SH-SY5Y (cell line): ENCODE measurements around the gene RAF1.

ENCODE experiments used
- GATA2 ChIP-seq: IDR thresholded peaks from 2 replicates; pipeline ENCODE4 v1.6.1; 2011; ENCODE audit warnings: mild to moderate bottlenecking, low read depth, low read length
- GATA3 ChIP-seq: IDR thresholded peaks from 2 replicates; pipeline ENCODE4 v1.6.1; 2011; ENCODE audit warnings: low read depth, mild to moderate bottlenecking, low read length, moderate library complexity

Gene RAF1

DNA sequence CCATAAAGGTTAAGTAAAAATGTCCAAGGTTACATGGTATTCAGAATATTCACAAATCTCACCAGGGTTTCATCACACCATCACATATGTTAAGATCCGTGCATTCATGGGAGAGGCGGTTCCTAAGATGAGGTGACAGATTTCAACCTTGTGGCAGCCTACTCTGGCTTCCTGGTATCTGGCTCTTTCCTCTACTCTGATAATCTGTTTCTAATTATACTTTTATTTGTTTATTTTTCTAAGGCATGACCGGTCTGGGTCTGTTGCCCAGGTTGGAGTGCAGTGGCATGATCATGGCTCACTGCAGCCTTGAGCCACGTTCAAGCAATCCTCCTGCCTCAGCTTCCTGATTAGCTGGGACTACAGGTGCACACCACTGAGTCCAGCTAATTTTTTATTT, 34.4 kb downstream of the RAF1 start:
- TF ChIP-seq GATA2 (no peak), GATA3 (no peak)

DNA sequence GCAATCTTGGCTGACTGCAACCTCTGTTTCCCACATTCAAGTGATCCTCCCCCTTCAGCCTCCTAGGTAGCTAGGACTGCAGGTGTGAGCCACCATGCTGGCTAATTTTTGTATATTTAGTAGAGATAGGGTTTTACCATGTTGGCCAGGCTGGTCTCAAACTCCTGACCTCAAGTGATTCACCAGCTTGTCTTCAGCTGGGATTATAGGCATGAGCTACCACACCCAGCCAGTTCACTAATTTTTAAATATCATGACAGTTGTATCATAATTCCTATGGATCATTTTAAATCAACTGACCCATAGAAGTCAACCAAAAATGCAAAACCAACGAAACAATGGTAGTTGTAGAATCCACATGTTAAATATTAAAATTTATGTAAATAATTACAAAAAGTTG, 35.1 kb downstream of the RAF1 start:
- TF ChIP-seq GATA2, result no peak
- TF ChIP-seq GATA3, result no peak

DNA sequence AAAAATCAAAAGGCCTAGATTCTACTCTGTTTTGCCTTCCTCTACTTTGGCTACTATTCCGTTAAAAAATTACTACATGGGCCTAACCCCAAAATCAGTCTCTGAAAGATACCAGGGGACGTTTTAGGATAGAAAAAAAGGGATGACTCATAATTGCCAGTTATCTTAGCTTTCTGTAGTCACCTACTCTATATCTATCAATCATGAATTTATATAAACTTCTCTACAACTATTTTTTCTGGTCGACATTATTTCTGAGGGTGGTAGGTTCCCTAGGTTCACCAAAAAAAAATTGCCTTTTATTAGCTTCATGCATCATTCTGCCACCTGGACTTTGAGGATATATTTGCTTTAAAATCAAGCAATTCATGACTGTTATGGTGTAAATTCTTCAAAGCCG, 36.5 kb downstream of the RAF1 start:
- no peak for TF ChIP-seq GATA2

DNA sequence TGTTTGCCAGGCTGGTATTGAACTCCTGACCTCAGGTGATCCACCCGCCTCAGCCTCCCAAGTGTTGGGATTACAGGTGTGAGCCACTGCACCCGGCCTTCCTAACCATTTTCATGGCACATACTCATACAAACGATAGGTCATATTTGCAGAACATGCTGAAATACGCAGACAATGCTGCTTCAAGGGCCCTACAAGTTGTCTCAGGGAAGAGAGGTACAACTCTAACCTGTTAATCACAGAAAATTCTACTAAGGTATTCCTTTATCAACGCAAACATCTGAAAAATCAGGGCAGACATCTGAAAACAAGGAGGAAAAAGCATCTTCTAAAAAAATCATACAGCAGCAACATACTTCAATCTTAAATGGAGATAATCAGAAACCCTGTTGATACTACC, 39.9 kb downstream of the RAF1 start:
- TF ChIP-seq GATA2 (no peak), GATA3 (no peak)

DNA sequence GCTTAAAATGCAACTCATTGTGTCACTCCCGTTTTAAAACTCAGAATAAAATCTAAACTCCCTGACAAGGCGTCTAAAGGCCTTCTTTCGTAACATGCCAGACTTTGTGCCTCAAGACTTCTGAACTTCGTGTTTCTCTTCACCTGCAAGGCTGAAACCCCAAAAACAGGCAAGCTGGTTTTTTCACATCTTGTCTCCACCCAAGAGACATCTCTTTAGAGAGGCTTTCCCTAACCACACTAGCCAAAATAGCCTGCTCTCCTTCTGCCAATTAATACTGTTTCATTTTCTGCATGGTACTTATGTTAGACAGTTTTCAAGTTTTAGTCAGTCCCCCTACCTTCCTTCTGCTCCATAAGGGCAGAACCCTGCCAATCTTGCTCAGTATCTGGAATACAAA, 41.6 kb downstream of the RAF1 start:
- no peak for TF ChIP-seq GATA2
- TF ChIP-seq GATA3, result no peak

DNA sequence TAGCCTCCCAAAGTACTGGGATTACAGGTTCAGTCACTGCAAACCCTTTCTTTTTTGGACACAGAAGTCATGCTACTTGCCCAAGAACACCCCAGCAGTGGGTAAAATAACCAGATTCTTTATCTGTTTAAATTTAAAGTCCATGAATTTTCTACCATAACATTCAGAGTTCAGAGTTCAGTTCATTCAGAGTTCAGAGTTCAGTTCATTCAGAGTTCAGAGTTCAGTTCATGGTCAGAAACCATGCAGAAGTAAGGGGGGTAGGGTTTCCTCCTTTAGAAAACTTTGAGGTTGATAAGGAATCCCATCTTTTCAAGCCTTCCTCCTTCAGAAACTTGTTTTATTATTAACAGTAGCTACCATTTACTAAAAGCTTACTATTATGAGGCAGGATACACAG, 43.2 kb downstream of the RAF1 start:
- no peak for TF ChIP-seq GATA3
- TF ChIP-seq GATA2, result no peak

DNA sequence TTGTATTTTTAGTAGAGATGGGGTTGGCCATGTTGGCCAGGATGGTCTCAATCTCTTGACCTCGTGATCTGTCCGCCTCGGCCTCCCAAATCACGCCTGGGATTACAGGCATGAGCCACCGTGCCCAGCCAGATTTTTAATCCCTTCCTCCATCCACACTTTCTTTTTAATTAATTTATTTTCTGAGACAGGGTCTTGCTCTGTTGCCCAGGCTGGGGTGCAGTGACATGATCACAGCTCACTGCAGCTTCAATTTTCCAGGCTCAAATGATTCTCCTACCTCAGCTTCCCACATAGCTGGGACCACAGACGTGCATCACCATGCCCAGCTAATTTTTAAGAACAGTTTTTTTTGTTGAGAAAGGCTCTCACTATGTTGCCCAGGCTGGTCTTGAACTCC, 43.6 kb downstream of the RAF1 start:
- TF ChIP-seq GATA3 (no peak), GATA2 (no peak)

DNA sequence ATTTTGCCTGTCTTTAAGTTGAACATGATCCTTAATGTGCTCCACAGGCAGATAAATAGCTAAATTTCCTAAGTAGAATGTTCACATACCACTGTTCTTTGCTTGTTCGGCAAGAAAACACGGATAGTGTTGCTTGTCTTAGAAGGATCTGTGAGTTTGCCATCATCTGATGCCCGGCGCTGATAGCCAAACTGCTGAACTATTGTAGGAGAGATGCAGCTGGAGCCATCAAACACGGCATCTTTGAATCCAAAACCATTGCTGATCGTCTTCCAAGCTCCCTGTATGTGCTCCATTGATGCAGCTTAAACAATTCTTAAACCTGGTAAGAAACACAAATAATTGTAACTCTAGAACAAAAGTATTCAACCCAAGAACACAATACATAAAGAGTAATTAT, 45.5 kb downstream of the RAF1 start:
- TF ChIP-seq GATA3, result no peak

DNA sequence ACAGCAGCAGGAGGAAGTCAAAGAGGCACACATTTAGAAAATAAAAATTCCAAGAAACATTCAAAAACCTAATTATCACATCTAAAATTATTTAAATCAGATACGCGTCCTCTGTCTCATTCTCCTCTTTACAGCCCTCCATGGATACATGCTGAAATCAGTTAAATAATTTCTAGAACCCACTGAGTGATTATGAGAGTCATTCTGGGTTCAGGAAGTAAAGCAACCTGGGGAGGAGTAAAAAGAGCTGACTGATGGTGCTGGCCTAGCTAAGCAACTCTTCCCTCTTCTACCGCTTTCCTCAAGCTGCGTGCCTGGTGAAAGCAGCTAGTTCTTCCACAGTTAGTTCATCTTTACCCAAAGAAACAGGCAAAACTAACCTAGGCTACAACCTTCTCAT, 48.7 kb downstream of the RAF1 start:
- no peak for TF ChIP-seq GATA3

DNA sequence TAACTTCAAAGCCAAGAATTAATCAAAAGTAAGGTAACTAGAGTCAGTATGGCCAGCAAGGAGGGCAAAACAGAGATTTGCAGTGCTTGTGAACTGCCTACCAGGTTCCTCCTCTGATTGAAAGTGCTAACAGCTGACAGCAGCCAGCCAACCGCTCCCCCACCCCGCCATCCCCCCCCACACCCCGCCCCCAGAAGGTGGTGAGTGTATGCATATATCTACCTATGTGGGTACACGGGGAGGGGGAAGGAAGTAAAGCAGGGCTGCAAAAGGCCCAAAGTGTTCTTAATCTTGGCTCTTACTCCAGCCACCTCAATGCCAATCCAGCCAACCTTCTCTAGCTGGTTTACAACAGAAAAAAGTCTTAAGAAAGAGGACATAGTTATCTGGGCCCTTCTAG, 50.7 kb downstream of the RAF1 start:
- no peak for TF ChIP-seq GATA3
- no peak for TF ChIP-seq GATA2

DNA sequence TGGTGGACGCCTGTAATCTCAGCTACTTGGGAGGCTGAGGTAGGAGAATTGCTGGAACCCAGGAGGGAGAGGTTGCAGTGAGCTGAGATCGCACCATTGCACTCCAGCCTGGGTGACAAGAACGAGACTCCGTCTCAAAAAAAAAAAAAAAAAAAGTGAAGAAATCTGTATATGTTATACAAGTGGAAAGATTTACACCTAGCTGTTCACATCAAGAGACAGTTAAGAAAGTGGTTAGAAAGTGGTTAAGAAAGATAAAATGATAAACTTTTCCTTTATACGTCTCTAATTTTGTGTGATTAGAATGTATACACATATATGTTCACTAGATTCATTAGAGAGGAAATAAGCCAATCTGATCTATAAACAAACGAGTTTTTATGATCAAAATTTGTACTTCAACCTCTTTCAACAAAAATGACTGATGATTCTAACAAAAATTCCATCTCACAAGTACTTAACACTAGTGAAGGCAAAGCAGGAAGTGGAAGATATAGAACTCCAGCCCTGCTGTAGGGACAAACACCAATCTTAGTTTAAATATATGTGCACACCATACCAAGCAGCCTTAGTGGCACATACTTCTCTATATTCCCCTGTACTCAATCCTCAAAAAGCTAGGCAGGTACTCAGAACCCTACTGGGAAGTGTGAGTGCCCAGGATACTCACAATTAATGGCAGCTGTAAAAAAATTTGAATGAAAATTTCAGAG, 51.2 kb downstream of the RAF1 start:
- no peak for TF ChIP-seq GATA3
- no peak for TF ChIP-seq GATA2

DNA sequence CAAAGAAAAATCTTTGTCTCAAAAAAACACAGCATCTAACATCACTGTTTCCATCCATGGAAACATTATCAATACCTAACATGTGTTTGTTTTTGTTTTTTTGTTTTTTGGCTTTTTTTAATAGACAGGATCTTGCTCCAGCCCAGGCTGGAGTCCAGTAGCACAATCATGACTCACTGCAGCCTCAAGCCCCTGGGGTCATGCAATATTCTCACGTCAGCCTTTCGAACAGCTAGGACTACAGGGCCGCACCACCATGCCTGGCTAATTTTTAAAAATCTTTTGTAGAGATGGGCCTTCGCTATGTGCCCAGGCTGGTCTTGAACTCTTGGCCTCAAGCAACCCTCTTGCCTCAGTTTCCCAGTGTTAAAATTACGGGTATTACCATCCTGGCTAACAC, 52.8 kb downstream of the RAF1 start:
- TF ChIP-seq GATA2, result no peak

DNA sequence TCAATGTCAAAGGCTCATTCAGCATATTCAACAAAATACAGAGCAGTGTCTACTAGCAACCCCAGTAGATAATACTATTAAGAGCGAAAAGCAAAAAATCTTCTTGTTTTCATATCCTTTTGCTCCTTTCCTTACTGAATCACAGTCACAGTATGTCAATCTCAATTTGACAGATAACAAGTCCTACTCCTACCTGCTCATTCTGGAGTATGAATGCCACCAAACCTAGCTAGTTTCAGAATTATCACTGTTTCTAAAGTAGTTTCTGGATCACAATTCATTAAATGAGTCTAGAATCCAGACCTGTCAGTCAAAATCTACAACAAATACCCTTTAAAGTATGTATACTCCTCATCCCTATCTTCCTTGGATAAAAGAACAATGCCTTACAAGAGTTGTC, 55.5 kb downstream of the RAF1 start:
- TF ChIP-seq GATA2 (no peak), GATA3 (no peak)

DNA sequence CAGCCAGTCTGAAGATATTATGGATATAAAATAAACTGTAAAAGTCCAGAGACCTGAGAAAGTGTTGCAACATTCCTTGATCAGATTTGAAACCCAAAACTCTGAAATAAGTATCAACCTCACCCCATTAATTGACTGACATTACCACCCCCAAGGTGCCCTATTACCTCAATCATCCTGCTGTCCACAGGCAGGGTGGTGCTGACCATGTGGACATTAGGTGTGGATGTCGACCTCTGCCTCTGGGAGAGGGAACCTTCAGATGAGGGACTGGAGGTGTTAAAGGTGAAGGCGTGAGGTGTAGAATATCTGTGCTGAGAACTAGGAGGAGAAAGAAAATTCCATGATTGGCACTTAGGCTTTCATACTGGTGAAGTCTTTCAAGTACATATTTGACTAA, 59.9 kb downstream of the RAF1 start:
- TF ChIP-seq GATA2, result no peak
- TF ChIP-seq GATA3, result no peak

DNA sequence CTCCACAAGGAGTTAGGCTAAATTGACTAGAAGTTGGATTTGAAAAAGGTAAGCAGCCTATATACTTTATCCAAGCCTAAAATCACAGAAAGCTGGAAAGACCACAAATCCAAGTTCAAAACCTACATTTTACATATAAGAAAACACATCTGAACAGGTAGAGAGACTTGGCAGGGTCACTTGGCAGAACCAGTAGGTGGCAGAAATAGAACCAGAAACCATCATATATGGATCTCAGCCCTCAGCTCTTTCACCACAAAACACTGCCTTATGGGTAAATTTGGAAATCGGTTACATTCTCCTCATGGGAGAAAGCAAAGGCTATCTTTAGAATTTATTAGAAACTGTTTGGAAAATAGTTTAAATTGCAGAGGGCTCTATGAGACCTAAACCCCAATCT, 62.8 kb downstream of the RAF1 start:
- TF ChIP-seq GATA2 (no peak), GATA3 (no peak)

DNA sequence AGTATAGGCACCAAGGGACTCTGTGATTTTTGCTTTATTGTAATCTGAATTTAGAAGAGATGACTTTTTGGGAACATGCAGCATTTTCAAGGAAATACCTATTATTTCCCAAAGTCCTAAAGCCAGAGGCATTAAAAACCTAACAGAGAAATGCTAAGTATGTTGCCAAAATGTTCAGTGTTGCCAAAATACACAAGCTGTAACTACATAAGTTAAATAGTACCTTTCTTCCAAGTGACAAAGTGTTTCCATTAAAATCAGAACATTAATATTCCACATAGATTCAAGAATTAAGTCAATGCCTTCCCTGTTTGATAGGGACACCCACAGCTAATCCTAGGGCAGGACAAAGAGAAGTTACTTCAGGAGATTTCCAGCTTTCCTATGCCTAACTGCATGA, 65.0 kb downstream of the RAF1 start:
- TF ChIP-seq GATA2, result no peak
- no peak for TF ChIP-seq GATA3
